Stimulated activated CD4-positive, alpha-beta T cell treated with anti-CD3 and anti-CD28 coated beads, Interleukin-2, amount 100 ng/mL, for 24 hours (primary cell): Measurements from ENCODE around the gene DPH3.

ENCODE experiments used
- DNase-seq, 2 donors: peaks; one replicate each; pipeline ENCODE4 v3.0.0-alpha.2; 2020

The DPH3 gene

GRCh38 chr3:16227566-16227965 lies 37.2 kb downstream of the DPH3 start:
- DNase-seq = no peak

- DNase-seq = no peak
Observed at GRCh38 chr3:16224325-16224724, 40.4 kb downstream of the DPH3 start.

GRCh38 chr3:16222547-16222946 lies 42.2 kb downstream of the DPH3 start:
- DNase-seq = no peak

DNA sequence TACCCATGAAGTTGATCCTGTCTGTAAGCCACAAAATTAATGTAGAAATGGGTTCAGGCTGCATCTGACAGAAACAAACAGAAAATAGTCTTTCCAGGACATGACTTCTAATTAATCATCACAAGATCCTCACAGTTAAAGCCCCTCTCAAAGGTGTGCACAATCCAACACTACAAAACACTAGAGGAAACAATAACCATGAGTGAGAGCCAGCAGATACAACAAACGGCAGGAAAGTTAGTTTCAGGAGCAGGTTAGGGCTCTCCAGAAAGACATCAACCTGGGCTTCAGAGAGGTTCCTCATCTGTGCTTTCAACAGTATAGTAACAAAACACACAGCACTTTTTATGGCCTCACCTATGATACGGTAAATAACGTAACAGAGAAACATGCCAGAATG lies 42.8 kb downstream of the DPH3 start:
- DNase-seq = no peak

DNA sequence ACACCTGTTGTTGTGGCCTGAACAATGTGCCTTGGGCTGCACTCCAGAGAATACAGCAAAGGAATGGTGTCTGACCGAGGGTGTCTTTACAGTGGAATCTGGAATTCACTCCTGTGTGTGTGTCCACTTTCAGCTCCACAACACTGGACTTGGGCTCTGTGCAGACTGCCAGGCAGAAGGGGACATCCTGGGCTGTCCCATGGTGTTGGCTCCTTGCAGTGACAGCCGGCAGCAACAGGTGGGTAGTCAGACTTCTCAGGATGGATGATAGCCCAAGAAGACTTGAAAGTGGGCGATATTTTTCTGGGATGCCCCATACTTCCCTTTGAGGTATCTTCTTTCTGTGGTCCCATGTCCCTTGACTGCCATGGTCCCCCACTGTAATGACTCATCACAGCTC lies 45.0 kb downstream of the DPH3 start:
- DNase-seq = no peak

DNA sequence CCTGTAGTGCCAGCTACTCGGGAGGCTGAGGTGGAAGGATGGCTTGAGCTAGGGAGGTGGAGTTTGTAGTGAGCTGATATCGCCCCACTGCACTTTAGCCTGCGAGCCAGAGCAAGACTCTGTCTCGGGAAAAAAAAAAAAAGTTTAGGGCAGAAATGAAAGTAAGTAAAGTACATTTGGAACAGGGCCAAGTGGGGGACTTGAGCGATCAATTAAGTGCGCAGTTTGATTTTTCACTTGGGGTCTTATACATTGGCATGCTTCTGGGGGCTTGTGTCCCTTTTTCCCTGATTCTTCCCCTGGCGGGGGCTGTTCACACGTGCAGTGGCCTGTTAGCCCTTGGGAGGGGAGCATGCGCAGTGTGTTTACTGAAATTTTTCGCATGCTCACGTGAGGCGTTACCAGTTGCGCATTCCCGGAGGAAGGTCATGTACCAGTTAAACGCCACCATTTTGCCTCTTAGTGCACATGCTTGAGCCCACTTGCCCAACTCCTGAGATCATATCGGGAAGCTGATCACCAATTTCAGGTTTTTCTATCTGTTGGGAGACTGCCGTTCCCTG lies 48.3 kb downstream of the DPH3 start:
- no peak for DNase-seq

GRCh38 chr3:16214366-16214765 lies 50.4 kb downstream of the DPH3 start:
- no peak for DNase-seq

DNA sequence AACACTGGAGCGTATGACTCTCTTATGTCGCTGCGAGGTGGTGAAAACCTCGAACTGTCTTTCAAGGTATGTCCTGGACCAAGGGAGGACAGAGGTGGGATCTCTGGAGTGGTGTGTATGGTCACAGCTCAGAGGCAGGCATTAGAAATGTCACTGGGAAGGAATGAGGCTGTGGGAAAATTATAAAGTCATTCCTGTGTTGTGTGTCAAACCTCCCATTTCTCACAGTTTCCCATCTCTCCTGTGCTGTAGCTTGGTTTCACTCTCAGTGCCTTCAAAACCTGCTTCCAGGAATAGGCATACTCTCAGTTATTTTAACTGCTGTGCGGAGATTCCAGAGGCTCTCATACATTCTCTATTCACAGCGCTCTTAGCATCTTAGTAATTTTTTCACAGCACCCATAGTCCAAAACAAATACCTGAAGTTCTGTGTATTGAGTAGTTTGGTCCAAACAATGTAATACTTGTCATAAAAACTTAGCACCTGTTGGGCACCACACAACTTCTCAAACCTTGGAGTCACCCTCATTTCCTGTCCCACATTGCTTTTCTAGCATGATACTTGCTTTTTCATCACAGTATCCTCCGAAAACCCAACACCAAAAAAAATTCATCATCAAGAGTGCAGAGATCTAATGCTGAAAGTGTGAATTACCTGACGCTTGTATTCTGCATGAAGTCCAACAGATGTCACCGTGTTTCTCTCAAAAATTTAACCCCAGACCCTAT lies 53.4 kb downstream of the DPH3 start:
- no peak for DNase-seq
